ENCODE results near the gene ALG9. TPM values are rescaled to one million over a fixed set of nuclear protein-coding genes. Genes with fewer than 3 reads are reported as not detected.
"Not testable (repeated sequence)": the region's sequence is repeated elsewhere in the genome, so short reads cannot be mapped to it uniquely, and the experiment has no call there.

ALG9 gene
- polyA plus RNA-seq, 3 donors: 7.4 to 7.9 (median 7.8) TPM

GRCh38 chr11:111785886-111786412 is 85.4 kb downstream of the ALG9 start:
- Histone ChIP-seq H3K4me3 (replicated peaks in 1 of 3; ENCODE audit: low read depth in 2 of 3, low read length in 3 of 3) (no peak overlapping the region), H3K4me2 (replicated peaks; ENCODE audit: extremely low read depth, low read length, poor library complexity, severe bottlenecking) (no peak overlapping the region), H3K9ac (ENCODE audit: insufficient read depth, low read length, poor library complexity, severe bottlenecking) (no peak overlapping the region), H3K36me3 (replicated peaks in 1 of 2; ENCODE audit: control insufficient read depth in 1 of 2, insufficient read depth in 2 of 2, low read length in 2 of 2) (peaks cover 10 to 27% of the 10 kb centered on the region in 2 donors), H3K27me3 (ENCODE audit: control insufficient read depth in 2 of 2, insufficient read depth in 2 of 2, low read length in 2 of 2) (no peaks in the 10 kb centered on the region), H4K20me1 (ENCODE audit: insufficient read depth, low read length) (no peaks in the 10 kb centered on the region), H3K27ac (ENCODE audit: low read depth in 1 of 2, low read length in 2 of 2) (no peak overlapping the region), H3K79me2 (ENCODE audit: insufficient read depth, low read length) (no peaks in the 10 kb centered on the region), H3K4me1 (ENCODE audit: control insufficient read depth in 1 of 2, insufficient read depth in 2 of 2, low read length in 2 of 2) (no peaks in the 10 kb centered on the region), H2AFZ (ENCODE audit: insufficient read depth, low read depth, low read length, poor library complexity, severe bottlenecking) (no peak overlapping the region), H3K9me3 (replicated peaks in 1 of 2; ENCODE audit: control insufficient read depth in 1 of 2, insufficient read depth in 1 of 2, low read length in 2 of 2) (no peaks in the 10 kb centered on the region)
- intact Hi-C loops (cut with micrococcal nuclease): no loop called here
- peaks cover 24% of the 10 kb centered on the region in 2 donors for H3K36me3 Mint-ChIP-seq
- H3K27ac Mint-ChIP-seq: no peak overlapping the region
- H3K9me3 Mint-ChIP-seq: no peaks in the 10 kb centered on the region
- peaks cover 8% of the 10 kb centered on the region for H3K4me1 Mint-ChIP-seq
- 100% methylated on average over 1 of the region's 2 CpGs for WGBS (ENCODE audit: insufficient coverage)
- H3K27me3 Mint-ChIP-seq (ENCODE audit: low read depth in 3 of 3): no peaks in the 10 kb centered on the region
- H3K4me3 Mint-ChIP-seq: no peak overlapping the region
- DNase-seq: no peak
- TF ChIP-seq, protein P1, sequence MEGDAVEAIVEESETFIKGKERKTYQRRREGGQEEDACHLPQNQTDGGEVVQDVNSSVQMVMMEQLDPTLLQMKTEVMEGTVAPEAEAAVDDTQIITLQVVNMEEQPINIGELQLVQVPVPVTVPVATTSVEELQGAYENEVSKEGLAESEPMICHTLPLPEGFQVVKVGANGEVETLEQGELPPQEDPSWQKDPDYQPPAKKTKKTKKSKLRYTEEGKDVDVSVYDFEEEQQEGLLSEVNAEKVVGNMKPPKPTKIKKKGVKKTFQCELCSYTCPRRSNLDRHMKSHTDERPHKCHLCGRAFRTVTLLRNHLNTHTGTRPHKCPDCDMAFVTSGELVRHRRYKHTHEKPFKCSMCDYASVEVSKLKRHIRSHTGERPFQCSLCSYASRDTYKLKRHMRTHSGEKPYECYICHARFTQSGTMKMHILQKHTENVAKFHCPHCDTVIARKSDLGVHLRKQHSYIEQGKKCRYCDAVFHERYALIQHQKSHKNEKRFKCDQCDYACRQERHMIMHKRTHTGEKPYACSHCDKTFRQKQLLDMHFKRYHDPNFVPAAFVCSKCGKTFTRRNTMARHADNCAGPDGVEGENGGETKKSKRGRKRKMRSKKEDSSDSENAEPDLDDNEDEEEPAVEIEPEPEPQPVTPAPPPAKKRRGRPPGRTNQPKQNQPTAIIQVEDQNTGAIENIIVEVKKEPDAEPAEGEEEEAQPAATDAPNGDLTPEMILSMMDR (IDR thresholded peaks at IDR 0.05): no peak

GRCh38 chr11:111785076-111785475 is 86.3 kb downstream of the ALG9 start:
- Histone ChIP-seq H3K27ac (ENCODE audit: low read depth in 1 of 2, low read length in 2 of 2) (no peak overlapping the region), H3K4me3 (replicated peaks in 1 of 3; ENCODE audit: low read depth in 2 of 3, low read length in 3 of 3) (no peak overlapping the region), H3K36me3 (replicated peaks in 1 of 2; ENCODE audit: control insufficient read depth in 1 of 2, insufficient read depth in 2 of 2, low read length in 2 of 2) (peaks cover 10 to 27% of the 10 kb centered on the region in 2 donors), H3K27me3 (ENCODE audit: control insufficient read depth in 2 of 2, insufficient read depth in 2 of 2, low read length in 2 of 2) (no peaks in the 10 kb centered on the region), H3K4me2 (replicated peaks; ENCODE audit: extremely low read depth, low read length, poor library complexity, severe bottlenecking) (no peak overlapping the region), H3K9ac (ENCODE audit: insufficient read depth, low read length, poor library complexity, severe bottlenecking) (no peak overlapping the region), H3K9me3 (replicated peaks in 1 of 2; ENCODE audit: control insufficient read depth in 1 of 2, insufficient read depth in 1 of 2, low read length in 2 of 2) (no peaks in the 10 kb centered on the region), H2AFZ (ENCODE audit: insufficient read depth, low read depth, low read length, poor library complexity, severe bottlenecking) (no peak overlapping the region), H3K4me1 (ENCODE audit: control insufficient read depth in 1 of 2, insufficient read depth in 2 of 2, low read length in 2 of 2) (no peaks in the 10 kb centered on the region), H4K20me1 (ENCODE audit: insufficient read depth, low read length) (no peaks in the 10 kb centered on the region), H3K79me2 (ENCODE audit: insufficient read depth, low read length) (no peaks in the 10 kb centered on the region)
- Mint-ChIP-seq H3K4me3 (no peak overlapping the region), H3K4me1 (peaks cover 8% of the 10 kb centered on the region), H3K36me3 (peaks cover 24% of the 10 kb centered on the region in 2 donors), H3K27me3 (ENCODE audit: low read depth in 3 of 3) (no peaks in the 10 kb centered on the region), H3K27ac (peak overlapping the region in 1 of 7 donors; percentile 33), H3K9me3 (no peaks in the 10 kb centered on the region)
- no peak for DNase-seq
- intact Hi-C loops (cut with micrococcal nuclease): no loop called here
- TF ChIP-seq, protein P1 (IDR thresholded peaks at IDR 0.05): no peak
- WGBS (ENCODE audit: insufficient coverage): no CpG with 5 or more reads among the region's 2 CpGs

DNA sequence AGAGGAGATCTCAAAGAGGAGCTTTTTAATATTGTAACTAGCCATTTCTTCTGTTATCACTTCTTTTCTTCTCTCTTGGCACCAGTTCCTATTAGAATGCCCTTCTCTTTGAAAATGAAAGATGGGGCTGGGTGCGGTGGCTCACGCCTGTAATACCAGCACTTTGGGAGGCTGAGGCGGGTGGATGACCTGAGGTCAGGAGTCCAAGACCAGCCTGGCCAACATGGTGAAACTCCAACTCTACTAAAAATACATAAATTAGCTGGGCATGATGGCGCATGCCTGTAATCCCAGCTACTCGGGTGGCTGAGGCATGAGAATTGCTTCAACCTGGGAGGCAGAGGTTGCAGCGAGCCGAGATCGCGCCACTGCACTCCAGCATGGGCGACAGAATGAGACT is 87.1 kb downstream of the ALG9 start:
- peaks cover 24% of the 10 kb centered on the region in 2 donors for H3K36me3 Mint-ChIP-seq
- DNase-seq; H3K4me1 Mint-ChIP-seq; H3K4me2 ChIP-seq (replicated peaks; ENCODE audit: extremely low read depth, low read length, poor library complexity, severe bottlenecking); H3K27me3 Mint-ChIP-seq (ENCODE audit: low read depth in 3 of 3); intact Hi-C loops (cut with micrococcal nuclease); H3K4me3 Mint-ChIP-seq; H3K27me3 ChIP-seq (ENCODE audit: control insufficient read depth in 2 of 2, insufficient read depth in 2 of 2, low read length in 2 of 2); H2AFZ ChIP-seq (ENCODE audit: insufficient read depth, low read depth, low read length, poor library complexity, severe bottlenecking); H4K20me1 ChIP-seq (ENCODE audit: insufficient read depth, low read length); H3K9ac ChIP-seq (ENCODE audit: insufficient read depth, low read length, poor library complexity, severe bottlenecking); H3K9me3 ChIP-seq (replicated peaks in 1 of 2; ENCODE audit: control insufficient read depth in 1 of 2, insufficient read depth in 1 of 2, low read length in 2 of 2); H3K27ac ChIP-seq (ENCODE audit: low read depth in 1 of 2, low read length in 2 of 2); H3K4me3 ChIP-seq (replicated peaks in 1 of 3; ENCODE audit: low read depth in 2 of 3, low read length in 3 of 3); H3K9me3 Mint-ChIP-seq; H3K79me2 ChIP-seq (ENCODE audit: insufficient read depth, low read length); H3K4me1 ChIP-seq (ENCODE audit: control insufficient read depth in 1 of 2, insufficient read depth in 2 of 2, low read length in 2 of 2): not testable (repeated sequence)
- peak overlapping the region in 1 of 7 donors; percentile 68 for H3K27ac Mint-ChIP-seq
- peaks cover 10 to 27% of the 10 kb centered on the region in 2 donors for H3K36me3 ChIP-seq (replicated peaks in 1 of 2; ENCODE audit: control insufficient read depth in 1 of 2, insufficient read depth in 2 of 2, low read length in 2 of 2)
- WGBS (ENCODE audit: insufficient coverage): no CpG with 5 or more reads among the region's 10 CpGs
